Measurements from ENCODE around the gene PAQR6.
A peak's percentile ranks its signal among the peaks of the same experiment; 100 is the strongest.

The PAQR6 gene

DNA sequence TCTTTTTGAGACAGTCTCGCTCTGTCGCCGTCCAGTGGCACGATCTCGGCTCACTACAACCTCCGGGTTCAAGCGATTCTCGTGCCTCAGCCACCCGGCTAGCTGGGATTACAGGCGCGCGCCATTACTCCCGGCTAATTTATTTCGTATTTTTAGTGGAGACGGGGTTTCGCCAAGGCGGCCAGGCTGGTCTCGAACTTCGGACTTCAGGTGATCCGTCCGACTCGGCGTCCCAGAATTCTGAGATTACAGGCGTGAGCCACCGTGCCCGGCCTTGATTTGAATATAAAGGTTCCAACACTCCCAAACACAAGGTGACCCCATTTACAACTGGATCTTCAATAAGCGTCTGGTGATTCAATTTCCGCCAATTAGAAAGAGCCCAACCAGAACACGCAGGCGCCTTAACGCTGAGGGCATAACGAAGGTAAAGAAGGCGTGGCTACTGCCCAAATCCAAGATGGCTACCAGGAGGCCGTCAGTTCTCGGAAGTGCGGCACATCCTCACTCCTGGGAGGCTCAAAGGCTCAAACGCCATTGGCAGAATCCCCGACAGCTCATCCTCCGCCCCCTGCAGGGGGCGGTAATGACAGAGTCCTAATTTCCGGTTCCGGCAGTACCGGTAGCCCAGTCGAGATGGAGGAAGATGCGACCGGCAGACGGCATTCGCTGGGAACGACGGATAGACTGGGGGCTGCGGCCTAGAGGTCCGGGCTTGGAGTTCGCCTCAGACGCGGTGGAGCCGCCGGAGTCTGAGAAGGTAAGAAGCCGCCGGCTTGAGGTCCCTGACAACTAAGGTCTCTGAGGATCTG lies 54.2 kb downstream of the PAQR6 start, which contains the start of gene SLC25A44:
Gene SLC25A44 (plus strand): TSS at position 617 of the 812 bp plus-strand sequence. CDS start 5,744 bp downstream, outside the sequence.
- DNase-seq (ENCODE audit: low spot score): peak; percentile 99
